Urinary bladder (tissue), 4 donors: ENCODE results near the gene CDH13. TPM values are rescaled to one million over a fixed set of nuclear protein-coding genes. Genes with fewer than 3 reads are reported as not detected.

Source experiments
- DNase-seq: peaks from one replicate; pipeline ENCODE4 v3.0.0-alpha.2; 2015; ENCODE audit errors: extremely low spot score
- H3K27ac ChIP-seq: one replicate; pipeline ENCODE4 v1.5.1; 2013; ENCODE audit warnings: low read depth, mild to moderate bottlenecking, moderate library complexity
- H3K36me3 ChIP-seq: one replicate; pipeline ENCODE4 v1.6.1; 2013; ENCODE audit warnings: mild to moderate bottlenecking, moderate library complexity; ENCODE audit not compliant: insufficient read depth
- H3K4me1 ChIP-seq: one replicate; pipeline ENCODE4 v1.6.1; 2013; ENCODE audit warnings: mild to moderate bottlenecking, moderate library complexity; ENCODE audit not compliant: insufficient read depth
- H3K4me3 ChIP-seq: one replicate; pipeline ENCODE4 v1.5.1; 2013; ENCODE audit warnings: low read depth, low read length
- WGBS: extraction: QIAGEN DNeasy Blood & Tissue Kit; methylation state at CpG from one replicate; pipeline ENCODE4 v1.1.7; 2013; 5-methylcytosine and 5-hydroxymethylcytosine counted together
- polyA plus RNA-seq: library from polyadenylated mRNA; stranded (reverse); fragments of 200-250 nt; gene quantifications from one replicate; pipeline ENCODE4 v1.2.3, GENCODE V29; 2013
- total RNA-seq: library from RNA; depleted of rRNA; stranded (reverse); fragments of >200 nt; gene quantifications from one replicate; pipeline ENCODE4 v1.2.3, GENCODE V29; 2014
- donor health status: healthy with polysubstance abuse.
- donor health status: healthy.

Gene CDH13
- total and polyA plus RNA-seq, 2 donors = 18.9 to 21.5 TPM

DNA sequence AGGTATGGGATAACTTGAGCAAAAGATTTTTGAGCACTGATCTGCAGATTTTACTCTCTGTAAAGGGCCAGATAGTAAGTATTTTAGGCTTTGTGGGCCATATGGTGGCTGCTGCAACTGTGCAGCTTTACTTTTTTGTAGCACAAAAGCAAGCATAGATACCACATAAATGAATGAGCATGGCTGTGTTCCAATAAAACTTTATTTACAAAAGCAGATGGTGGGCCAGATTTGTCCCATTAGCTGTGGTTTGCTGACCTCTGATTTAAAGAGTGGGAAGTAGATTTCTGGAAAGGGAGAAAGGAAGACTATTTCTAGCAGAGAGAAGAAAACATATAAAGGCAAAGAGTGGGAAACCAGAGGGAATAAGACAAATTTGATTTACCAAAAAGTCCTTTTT lies 882.5 kb downstream of the CDH13 start:
- H3K36me3 ChIP-seq = no peaks in the 10 kb centered on the region
- H3K27ac ChIP-seq = no peak overlapping the region
- no peaks in the 10 kb centered on the region for H3K4me1 ChIP-seq
- DNase-seq = no peak
- H3K4me3 ChIP-seq = no peak overlapping the region

DNA sequence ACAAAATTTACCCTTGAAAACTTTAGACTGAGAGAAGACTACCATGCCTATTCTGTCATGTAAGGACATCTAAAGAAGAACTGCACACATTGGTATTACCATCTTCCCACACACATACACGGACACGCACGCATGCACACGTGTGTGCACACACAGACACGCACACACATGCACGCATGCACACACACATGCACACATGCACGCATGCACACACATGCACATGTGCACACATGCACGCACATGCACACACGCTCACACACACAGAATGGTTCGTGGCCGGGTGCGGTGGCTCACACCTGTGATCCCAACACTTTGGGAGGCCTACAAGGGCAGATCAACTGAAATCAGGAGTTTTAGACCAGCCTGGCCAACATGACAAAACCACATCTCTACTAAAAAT lies 884.1 kb downstream of the CDH13 start:
- 93% methylated on average over 12 of the region's 12 CpGs for WGBS
- Histone ChIP-seq H3K36me3 (no peaks in the 10 kb centered on the region), H3K4me1 (no peaks in the 10 kb centered on the region), H3K27ac (no peak overlapping the region), H3K4me3 (no peak overlapping the region)
- DNase-seq = no peak

- 66% methylated on average over 8 of the region's 8 CpGs for WGBS
- no peaks in the 10 kb centered on the region for H3K36me3 ChIP-seq
- no peak overlapping the region for H3K27ac ChIP-seq
- H3K4me1 ChIP-seq = no peaks in the 10 kb centered on the region
- no peak for DNase-seq
- H3K4me3 ChIP-seq = no peak overlapping the region
Measured at GRCh38 chr16:83513008-83513755, 886.4 kb downstream of the CDH13 start.

DNA sequence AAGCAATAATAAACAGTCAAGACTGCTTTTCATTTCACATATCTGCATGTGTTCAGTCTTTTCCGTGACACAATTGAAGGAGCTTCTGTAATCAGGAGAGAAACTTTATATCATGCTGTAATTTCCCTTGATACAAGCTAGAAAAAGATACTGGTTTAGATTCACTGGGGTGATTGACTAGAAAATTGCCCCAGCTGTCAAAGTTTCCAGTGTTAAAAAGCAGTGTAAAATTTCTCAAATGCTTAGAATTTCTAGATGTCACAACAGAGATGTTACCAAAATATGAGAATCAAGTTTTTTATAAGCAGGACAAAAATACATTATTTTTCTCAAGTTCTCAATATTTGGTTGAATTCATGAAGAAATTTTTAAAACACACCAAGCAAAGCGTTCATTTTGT lies 888.6 kb downstream of the CDH13 start:
- H3K27ac ChIP-seq = no peak overlapping the region
- H3K4me3 ChIP-seq = no peak overlapping the region
- no peaks in the 10 kb centered on the region for H3K36me3 ChIP-seq
- WGBS = 40% methylated on average over 2 of the region's 2 CpGs
- DNase-seq = no peak
- no peaks in the 10 kb centered on the region for H3K4me1 ChIP-seq

DNA sequence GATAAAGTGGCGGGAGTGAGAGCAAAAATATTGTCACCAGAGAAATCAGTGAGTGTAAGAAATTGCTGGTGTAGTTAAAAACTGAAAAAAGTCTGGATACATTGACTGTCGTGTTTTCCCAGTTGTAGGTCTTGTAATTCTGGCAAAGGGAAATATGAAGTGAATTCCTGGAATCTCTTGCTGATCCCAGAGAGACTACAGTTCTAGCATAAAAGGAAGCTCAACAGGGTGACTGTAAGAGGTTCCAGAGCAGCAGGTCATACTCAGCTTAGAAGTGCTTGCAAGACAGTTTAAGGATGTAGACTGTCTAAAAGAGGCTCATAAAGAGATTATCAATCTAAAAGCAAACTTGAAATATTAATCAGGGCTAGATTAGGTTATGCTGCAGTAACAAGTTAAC lies 890.2 kb downstream of the CDH13 start:
- H3K4me3 ChIP-seq = no peak overlapping the region
- DNase-seq = no peak
- H3K36me3 ChIP-seq = no peaks in the 10 kb centered on the region
- H3K4me1 ChIP-seq = no peaks in the 10 kb centered on the region
- WGBS = 53% methylated on average over 2 of the region's 2 CpGs
- no peak overlapping the region for H3K27ac ChIP-seq

GRCh38 chr16:83517398-83517797 lies 890.6 kb downstream of the CDH13 start:
- Histone ChIP-seq H3K4me3 (no peak overlapping the region), H3K4me1 (no peaks in the 10 kb centered on the region), H3K36me3 (no peaks in the 10 kb centered on the region), H3K27ac (no peak overlapping the region)
- WGBS = 57% methylated on average over 2 of the region's 2 CpGs
- DNase-seq = no peak

GRCh38 chr16:83520596-83520995 lies 893.8 kb downstream of the CDH13 start:
- DNase-seq = no peak
- Histone ChIP-seq H3K4me1 (no peaks in the 10 kb centered on the region), H3K27ac (no peak overlapping the region), H3K36me3 (no peaks in the 10 kb centered on the region), H3K4me3 (no peak overlapping the region)
- 67% methylated on average over 5 of the region's 5 CpGs for WGBS

DNA sequence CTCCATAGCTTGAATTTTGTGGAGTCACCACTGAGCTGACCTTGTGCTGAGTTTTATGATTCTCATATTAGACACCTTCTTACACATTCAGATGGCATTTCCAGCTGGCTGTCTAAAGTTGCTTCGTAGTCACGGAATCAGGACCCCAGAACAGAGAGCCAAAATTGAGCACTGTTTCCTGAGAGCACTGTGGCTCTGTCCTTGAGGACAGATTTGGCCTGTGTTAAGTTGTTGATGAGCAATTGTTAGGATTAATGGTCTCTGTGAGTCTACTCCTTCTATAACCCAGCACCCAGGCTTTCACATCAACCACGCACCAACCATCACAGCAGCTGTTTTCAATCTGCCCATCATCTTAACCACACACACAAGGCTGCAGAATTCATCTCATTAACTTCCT lies 903.5 kb downstream of the CDH13 start:
- Histone ChIP-seq H3K27ac (no peak overlapping the region), H3K4me3 (no peak overlapping the region), H3K36me3 (no peaks in the 10 kb centered on the region), H3K4me1 (no peaks in the 10 kb centered on the region)
- no peak for DNase-seq
- 72% methylated on average over 3 of the region's 3 CpGs for WGBS

DNA sequence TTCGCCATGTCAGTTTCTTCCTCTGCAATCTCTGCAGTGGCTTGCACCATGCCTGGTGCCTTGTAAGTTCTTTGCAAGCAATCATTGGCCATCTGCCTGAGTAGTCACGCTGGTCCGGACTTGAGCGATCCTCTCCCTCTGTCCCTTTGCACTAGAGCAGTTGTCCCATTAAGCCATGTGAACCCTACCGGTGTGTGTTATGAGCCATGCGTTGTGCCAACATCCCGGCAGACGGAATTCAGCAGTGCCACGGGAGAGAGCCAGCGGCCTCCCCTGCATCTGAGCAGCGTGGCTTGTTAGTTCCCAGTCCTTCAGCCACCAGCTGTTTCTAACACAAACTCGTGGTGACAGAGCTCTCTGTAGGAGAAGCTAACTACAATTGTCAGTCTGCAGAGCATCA lies 905.9 kb downstream of the CDH13 start:
- 85% methylated on average over 12 of the region's 12 CpGs for WGBS
- DNase-seq = no peak
- no peak overlapping the region for H3K27ac ChIP-seq
- no peaks in the 10 kb centered on the region for H3K4me1 ChIP-seq
- no peaks in the 10 kb centered on the region for H3K36me3 ChIP-seq
- H3K4me3 ChIP-seq = no peak overlapping the region

DNA sequence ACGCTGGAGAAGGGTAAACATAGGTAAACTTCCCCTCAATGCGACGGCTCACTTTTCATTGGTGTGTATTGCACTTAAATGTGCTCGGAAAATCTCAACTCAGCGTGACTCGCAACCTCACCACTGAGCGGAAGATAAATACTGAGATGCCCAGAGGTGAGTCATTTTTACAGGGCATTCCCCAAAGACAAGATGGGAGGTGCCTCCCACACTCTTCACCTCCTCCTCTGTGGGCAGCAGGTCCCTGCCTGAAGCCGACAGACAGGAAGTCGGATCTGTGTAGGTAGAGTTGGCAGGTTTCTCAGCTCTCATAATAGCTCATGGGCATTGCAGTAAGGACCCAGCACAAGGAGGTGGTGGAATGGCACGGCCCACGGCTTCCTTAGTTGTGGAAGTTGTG lies 906.4 kb downstream of the CDH13 start:
- WGBS = 82% methylated on average over 11 of the region's 11 CpGs
- no peak for DNase-seq
- Histone ChIP-seq H3K27ac (no peak overlapping the region), H3K4me3 (no peak overlapping the region), H3K4me1 (no peaks in the 10 kb centered on the region), H3K36me3 (no peaks in the 10 kb centered on the region)

DNA sequence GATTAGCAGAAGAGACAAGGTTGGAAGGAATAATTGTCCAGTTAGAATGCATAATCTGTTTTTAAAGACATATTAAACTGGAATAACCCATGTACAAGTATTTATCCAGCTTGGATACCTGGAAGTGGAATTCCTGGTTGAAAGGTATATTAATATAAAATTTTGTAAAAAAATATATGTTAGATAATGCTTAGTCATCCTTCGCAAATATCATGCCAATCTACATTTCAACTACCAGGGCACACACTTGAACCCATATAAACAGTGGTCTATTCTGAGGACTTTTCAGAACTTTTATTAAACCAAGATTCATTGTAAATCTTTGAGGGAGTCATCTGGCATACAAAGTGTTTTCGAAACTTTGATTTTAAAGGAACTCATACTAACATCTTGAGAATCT lies 911.9 kb downstream of the CDH13 start:
- Histone ChIP-seq H3K4me3 (no peak overlapping the region), H3K4me1 (no peaks in the 10 kb centered on the region), H3K27ac (no peak overlapping the region), H3K36me3 (no peaks in the 10 kb centered on the region)
- no peak for DNase-seq
- 91% methylated on average over 2 of the region's 2 CpGs for WGBS

GRCh38 chr16:83539736-83540490 lies 913.1 kb downstream of the CDH13 start:
- Histone ChIP-seq H3K4me1 (no peaks in the 10 kb centered on the region), H3K27ac (no peak overlapping the region), H3K4me3 (no peak overlapping the region), H3K36me3 (no peaks in the 10 kb centered on the region)
- no peak for DNase-seq
- 89% methylated on average over 12 of the region's 12 CpGs for WGBS

DNA sequence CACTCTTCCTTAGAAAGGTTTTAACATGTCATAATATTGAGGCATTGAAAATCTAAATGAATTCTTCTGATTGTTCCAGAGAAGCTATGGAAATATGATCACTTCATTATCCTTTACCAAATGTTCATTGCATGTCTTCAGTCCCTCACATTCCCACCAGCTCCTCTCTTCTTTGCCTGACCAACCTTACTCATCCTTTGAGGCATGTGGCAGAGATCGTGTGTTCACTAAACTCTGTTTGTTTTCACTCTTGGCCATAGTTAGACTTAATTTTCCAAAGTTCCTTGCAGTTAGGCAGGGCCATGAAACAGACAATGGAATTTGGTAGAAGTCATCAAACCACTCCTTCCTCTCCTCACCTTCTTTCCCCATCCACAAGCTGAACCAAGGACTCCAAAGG lies 914.5 kb downstream of the CDH13 start:
- no peaks in the 10 kb centered on the region for H3K4me1 ChIP-seq
- WGBS = 59% methylated on average over 1 of the region's 1 CpG
- no peak overlapping the region for H3K27ac ChIP-seq
- no peak overlapping the region for H3K4me3 ChIP-seq
- DNase-seq = no peak
- H3K36me3 ChIP-seq = no peaks in the 10 kb centered on the region

DNA sequence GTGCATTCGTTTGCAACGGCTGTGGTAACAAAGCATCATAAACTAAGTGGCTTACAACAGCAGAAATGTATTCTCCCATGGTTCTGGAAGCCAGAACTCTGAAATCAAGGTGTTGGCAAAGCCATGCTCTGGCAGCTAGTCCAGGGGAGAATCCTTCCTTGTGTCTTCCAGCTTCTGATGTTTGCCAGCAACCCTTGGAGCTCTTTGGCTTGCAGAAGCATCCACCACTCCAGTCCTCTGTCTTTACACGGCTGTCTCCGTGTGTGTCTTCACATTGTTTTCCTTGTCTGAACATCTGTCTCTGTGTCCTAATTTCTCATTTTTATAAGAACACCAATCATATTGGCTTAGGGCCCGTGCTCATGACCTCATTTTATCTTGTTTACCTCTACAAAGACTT lies 915.7 kb downstream of the CDH13 start:
- H3K4me3 ChIP-seq = no peak overlapping the region
- WGBS = 42% methylated on average over 5 of the region's 5 CpGs
- H3K4me1 ChIP-seq = no peaks in the 10 kb centered on the region
- no peaks in the 10 kb centered on the region for H3K36me3 ChIP-seq
- DNase-seq = no peak
- no peak overlapping the region for H3K27ac ChIP-seq
